Measurements from ENCODE around the gene LEKR1.

The LEKR1 gene

GRCh38 chr3:156974931-156975330 is 148.8 kb downstream of the LEKR1 start:
- no peak for DNase-seq (ENCODE audit: low read depth in 2 of 3, low spot score in 1 of 3)

- DNase-seq (ENCODE audit: low read depth in 2 of 3, low spot score in 1 of 3) = no peak
These were observed 149.6 kb downstream of the LEKR1 start for GRCh38 chr3:156975721-156976120.

DNA sequence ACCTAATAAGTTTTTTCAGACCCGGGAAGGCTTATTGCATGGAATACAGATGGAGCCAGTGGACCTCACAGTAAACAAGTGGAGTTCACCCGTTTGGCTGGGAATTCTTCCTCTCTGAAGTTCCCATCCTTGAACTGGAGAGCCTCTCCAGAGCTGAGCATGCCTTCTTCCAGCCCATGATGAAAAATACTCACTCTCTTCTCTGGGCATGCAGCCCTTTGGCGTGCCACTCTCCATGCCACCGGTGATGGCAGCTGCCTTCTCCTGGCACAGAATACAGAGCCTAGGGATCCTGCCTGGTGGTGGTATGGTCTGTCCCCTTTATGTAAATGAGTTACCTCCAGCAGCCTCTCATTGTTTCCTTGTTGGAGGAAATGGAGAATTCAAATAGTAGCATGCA is 150.8 kb downstream of the LEKR1 start:
- no peak for DNase-seq (ENCODE audit: low read depth in 2 of 3, low spot score in 1 of 3)

GRCh38 chr3:156978481-156978961 is 152.4 kb downstream of the LEKR1 start:
- DNase-seq (ENCODE audit: low read depth in 2 of 3, low spot score in 1 of 3) = no peak

DNA sequence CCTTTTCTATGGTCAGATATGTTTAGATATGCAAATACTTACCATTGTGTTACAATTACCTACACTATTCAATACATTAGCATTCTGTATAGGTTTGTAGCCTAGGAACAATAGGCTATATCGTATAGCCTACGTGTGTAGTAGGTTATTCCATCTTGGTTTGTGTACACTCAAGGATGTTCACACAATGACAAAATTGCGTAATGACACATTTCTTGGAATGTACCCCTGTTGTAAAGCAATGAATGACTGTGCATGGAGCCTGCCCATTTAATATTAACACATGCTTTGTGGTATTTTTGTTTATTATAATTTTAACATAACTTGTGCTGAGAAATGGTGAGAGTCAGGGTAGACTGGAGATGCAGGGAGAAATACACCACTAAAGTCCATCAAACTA is 154.9 kb downstream of the LEKR1 start:
- no peak for DNase-seq (ENCODE audit: low read depth in 2 of 3, low spot score in 1 of 3)

DNA sequence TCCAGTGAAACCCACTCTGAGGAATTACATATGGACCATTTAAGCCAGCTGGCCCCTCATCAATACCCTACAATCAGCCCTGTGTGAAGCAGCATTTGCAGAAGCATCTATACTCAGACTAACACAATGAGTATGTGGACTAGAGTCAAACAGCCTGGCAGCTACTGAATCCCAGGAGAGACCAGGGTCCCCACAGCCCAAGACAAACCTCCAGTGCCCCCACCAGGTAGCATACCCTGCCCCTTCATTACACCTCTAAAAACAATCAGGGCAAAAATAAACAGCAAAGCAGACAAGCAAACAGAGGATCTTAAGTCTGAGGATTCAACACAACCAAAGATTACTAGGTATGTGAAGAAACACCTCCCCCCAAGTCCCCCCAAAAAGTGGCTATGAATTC is 157.4 kb downstream of the LEKR1 start:
- no peak for DNase-seq (ENCODE audit: low read depth in 2 of 3, low spot score in 1 of 3)

DNA sequence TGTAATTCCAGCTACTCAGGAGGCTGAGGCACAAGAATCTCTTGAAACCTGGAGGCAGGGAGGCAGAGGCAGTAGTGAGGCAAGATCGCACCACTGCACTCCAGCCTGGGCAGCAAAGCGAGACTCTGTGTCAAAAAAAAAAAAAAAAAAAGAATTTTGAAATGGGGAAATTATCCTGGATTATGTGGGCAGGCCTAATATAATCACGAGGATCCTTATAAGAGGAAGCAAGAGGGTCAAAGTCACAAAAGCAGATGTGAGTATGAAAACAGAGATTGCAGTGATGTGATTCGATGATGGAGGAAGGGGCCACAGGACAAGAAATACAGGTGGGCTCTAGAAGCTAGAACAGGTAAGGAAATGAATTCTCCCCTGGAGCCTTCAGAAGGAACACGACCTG is 159.6 kb downstream of the LEKR1 start:
- no peak for DNase-seq (ENCODE audit: low read depth in 2 of 3, low spot score in 1 of 3)

DNA sequence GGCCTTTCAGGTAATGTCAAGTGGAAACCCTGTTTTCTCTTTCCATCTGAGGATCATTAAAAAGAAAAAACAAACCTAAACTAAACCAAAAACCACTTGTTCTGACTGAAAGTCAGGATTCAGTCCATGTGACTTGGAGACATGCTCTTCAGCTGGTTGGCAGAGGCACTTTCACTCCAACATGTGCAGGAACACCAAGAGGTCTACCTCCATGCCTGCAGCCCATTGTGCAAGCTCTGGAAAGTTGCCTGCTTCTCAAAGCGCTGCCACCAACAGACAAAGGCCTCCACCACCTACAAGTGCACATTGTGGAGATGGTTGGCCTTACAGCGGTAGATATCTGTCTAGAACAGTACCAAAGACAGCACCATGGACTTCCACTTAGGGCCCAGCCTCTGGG is 161.8 kb downstream of the LEKR1 start:
- DNase-seq (ENCODE audit: low read depth in 2 of 3, low spot score in 1 of 3) = no peak

DNA sequence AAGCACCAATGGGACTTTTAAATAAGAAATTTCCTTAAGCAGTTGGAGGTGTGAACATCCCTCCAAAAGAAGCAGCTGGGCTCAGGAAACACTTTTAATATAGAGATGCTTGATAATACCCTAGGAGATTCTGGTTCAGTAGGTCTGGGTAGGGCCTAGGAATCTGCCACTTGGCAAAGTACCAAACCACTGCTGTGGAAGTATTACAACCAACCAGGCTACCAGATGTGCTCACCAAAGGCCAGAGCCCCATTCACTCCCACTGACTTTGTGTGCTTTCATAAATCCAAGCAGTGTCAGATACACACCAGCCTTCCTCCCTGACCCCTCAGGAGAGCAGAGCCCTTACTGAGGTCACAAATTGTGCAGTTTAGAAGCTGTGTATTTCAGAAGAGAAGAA is 171.2 kb downstream of the LEKR1 start:
- DNase-seq (ENCODE audit: low read depth in 2 of 3, low spot score in 1 of 3) = no peak

DNA sequence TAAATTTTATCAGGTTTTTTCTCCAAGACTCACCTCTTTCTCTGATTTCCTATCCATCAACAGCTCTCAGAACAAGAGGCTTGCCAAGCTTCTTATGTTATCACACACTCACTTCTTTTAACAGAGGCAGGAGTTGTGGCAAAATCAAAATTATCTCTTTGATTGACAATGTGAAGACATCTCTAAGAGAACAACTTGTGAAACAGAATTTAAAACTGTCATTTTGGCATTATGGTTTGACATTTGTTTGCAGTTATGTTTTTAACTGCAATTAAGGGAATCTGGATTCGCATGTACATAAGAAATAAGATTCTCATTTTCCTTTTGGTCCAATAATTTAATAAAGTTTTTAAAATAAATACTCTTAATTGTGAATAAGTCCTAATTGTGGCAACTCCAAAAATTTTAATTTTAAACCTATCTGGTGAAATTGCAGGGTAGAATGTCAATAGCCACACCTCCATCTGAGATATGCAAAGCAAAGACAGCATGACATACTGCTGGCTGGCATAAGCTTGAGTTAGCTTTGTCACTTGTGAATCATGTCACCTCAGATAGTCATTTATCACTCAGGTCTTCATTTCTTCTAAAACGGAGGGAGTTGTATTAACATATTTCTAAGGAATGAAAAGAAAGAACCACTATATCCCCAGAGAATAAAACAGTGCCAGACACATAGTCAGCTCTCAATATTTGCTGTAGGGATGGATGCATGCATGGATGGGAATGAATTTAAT is 175.2 kb downstream of the LEKR1 start:
- no peak for DNase-seq (ENCODE audit: low read depth in 2 of 3, low spot score in 1 of 3)

- no peak for DNase-seq (ENCODE audit: low read depth in 2 of 3, low spot score in 1 of 3)
These were observed 195.5 kb downstream of the LEKR1 start for GRCh38 chr3:157021679-157022078.

- DNase-seq (ENCODE audit: low read depth in 2 of 3, low spot score in 1 of 3) = no peak
These were observed 197.1 kb downstream of the LEKR1 start for GRCh38 chr3:157023226-157023625.

DNA sequence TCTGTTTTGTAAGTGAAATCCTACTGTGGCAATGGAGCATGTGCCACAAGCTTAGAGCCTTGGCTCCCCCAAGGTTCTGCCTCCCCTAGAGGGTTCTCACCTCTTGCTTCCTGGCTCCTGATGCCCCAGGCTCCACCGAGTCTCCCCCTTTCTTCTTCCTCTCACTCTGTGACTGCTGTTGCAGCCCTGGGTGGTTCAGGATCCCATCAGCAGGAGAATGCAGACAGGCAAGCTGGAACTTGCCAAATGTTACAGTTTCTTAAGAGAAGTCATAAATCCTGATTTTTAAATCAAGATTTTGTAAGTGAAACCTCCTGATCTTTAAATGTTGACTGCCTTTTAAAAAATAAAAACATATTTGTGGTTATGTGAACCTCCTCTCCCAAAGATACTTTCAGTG is 199.9 kb downstream of the LEKR1 start:
- DNase-seq (ENCODE audit: low read depth in 2 of 3, low spot score in 1 of 3) = no peak

DNA sequence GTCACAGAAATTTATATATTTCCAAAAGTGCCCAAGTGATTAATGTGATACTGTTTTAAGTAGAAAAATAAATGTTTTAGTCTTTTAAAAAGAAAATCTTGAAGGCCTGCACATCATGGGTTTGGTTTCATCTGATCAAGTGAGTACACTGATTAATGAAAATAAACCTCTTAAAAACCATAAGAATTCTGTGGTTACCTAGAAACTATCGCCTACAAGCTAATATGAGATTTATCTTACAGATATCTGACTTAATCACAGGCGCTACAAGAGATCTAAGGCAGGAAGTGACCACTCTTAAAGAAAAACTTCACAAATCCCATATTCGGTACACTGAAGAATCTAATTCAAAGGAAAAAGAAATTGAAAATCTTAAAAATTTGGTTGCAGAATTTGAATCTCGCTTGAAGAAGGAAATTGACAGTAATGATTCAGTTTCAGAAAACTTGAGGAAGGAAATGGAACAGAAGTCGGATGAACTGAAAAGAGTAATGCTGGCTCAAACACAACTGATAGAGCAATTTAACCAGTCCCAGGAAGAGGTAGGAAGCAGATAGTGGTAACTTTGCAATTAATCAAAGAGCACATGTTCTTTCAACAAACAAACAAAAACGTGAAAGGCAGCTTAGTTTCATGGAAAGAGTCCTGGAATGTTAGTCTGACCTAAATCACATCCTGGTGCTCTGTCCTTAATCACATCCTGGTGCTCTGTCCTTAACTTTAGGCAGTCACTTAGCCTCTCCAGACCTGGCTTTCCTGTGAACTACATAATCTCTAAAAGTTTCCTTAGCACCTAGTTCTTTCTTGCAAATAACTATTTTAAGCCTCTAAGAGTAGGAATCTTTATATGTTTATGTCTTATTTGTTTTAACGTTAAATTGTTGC is 201.9 kb downstream of the LEKR1 start:
- DNase-seq (ENCODE audit: low read depth in 2 of 3, low spot score in 1 of 3) = no peak

DNA sequence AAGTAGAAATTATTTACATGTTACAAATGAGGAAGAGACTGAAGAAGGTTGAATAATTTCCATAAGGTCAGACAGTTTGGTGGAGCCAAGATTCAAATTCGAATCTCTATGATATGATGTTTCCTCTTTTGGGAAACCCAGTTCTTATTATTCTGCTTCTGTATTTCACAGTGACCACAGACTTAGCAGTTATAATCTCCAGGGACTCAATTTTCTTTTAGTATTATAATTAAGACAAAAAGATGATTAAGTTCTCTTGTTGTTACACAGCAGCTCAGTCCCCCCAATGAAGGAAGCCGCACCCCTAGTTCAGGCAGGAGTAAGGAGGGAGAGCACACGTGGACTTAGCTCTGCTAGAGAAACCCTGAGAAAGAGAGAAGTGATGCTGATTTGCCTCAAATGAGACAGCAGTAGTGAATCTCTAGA is 203.2 kb downstream of the LEKR1 start:
- no peak for DNase-seq (ENCODE audit: low read depth in 2 of 3, low spot score in 1 of 3)

DNA sequence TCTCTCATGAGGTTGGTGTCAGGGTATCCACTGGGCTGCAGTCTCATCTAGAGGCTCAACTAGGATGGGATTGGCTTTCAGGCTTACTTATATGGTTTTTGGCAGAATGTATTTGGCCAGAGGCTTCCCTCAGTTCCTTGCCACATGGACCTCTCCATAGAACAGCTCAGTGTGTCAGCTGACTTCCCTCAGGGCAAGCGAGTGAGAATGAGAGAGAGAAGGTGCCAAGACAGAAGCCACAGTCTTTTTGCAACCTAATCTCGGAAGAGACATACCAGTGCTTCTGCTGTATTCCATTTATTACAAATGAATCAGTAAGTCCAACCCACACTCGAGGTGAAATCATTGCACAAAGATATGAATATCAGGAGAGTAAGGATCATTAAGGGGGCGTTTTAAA is 204.6 kb downstream of the LEKR1 start:
- DNase-seq (ENCODE audit: low read depth in 2 of 3, low spot score in 1 of 3) = no peak

GRCh38 chr3:157033001-157033400 is 206.8 kb downstream of the LEKR1 start:
- DNase-seq (ENCODE audit: low read depth in 2 of 3, low spot score in 1 of 3) = no peak

GRCh38 chr3:157040456-157040855 is 214.3 kb downstream of the LEKR1 start:
- DNase-seq (ENCODE audit: low read depth in 2 of 3, low spot score in 1 of 3) = no peak

GRCh38 chr3:157042226-157042625 is 216.1 kb downstream of the LEKR1 start:
- DNase-seq (ENCODE audit: low read depth in 2 of 3, low spot score in 1 of 3) = no peak

GRCh38 chr3:157043771-157044170 is 217.6 kb downstream of the LEKR1 start:
- DNase-seq (ENCODE audit: low read depth in 2 of 3, low spot score in 1 of 3) = no peak

DNA sequence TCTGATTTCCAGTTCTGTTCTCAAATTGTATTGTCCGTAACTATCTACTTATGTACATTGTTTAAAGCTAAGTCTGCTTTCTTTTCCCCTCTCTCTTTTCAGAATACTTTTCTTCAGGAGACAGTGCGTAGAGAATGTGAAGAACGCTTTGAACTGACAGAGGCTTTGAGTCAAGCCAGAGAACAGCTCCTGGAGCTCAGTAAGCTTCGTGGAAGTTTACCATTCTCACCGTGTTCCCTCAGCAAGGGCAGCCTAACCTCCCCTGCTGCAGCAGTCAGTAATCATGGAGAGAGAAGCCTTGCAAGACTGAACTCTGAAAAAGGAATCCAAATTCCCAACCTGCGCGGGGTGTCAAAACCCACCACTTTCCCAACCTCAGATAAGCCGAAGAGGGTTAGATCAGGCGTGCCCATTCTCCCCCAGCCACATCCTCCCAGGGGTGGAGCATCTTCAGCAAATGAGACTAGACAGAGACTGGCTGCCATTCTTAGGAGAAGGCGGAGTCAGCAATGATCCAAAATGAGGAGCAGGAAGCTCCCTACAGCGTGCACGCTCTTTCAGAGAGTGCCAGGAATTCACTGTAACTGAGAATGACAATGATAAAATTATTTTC is 219.2 kb downstream of the LEKR1 start:
- DNase-seq (ENCODE audit: low read depth in 2 of 3, low spot score in 1 of 3) = no peak

DNA sequence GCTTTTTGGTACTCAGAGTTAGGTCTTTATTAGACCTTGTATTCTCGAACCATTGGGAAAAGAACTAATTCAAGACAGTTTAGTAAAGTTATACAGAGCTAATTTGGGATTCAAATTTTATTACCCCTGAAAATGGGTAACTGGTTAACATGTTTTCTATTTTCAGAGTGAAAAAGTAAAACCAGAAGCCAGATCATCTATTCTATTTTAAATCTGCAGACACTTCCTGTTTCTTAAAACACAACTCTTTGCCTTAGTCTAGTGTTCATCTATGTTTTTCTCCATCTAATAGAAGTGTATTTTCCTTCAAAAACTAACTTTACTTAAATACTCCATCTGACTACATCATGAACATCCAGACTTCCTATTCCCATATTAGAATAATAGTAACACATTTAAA is 220.4 kb downstream of the LEKR1 start:
- no peak for DNase-seq (ENCODE audit: low read depth in 2 of 3, low spot score in 1 of 3)
